ENCODE measurements around the gene ZNF579. TPM values are rescaled to one million over a fixed set of nuclear protein-coding genes. Genes with fewer than 3 reads are reported as not detected.

ZNF579 gene
- total and polyA plus RNA-seq, 10 of the 15 experiments (the other 5 are each of a cell fraction or from before 2014, with no cell fraction given) = 0.11 to 11.7 (median 1.5) TPM

DNA sequence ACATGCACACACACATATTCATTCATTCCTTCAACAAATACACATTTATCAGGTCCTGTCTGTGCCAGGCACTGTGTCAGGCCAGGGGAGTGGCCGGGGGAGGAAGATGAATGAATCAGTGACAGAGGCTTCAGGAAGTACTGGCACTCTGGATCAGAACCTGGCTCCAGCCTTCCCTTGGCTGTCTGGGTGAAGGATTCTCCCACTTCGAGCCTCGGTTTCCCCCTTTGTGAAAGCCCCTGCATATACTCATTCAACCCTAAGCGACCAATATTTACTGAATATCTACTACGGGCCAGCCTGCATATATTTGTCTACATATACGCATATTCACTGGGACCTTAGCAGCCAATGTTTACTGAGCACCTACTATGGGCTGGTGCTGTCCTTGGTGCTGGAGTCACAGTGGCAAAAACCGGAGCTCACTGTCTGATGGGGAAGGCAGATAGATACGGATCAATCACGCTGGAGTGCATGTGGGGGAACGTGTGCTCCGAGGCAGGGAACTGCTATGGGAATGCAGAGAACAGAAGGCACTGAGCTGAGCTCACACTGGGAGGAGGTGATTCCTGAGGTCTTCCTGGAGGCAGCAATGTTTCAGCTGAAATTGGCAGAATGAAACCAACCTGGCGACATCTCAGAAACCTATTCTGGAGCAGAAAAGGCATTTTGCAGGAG is 636 bp upstream of the ZNF579 start:
- Histone ChIP-seq H3K36me3 (ENCODE audit: control insufficient read depth in 2 of 2, insufficient read depth in 2 of 2, low read length in 1 of 2) (peaks cover 0 to 5% of the 10 kb centered on the region in 2 experiments; a peak in 1 of 4 replicates), H3K4me1 (ENCODE audit: control insufficient read depth, insufficient read depth, low read length) (0 out of 2 replicates have a peak, but pooled peaks cover 3% of the 10 kb centered on the region), H3K4me3 (peak overlapping the region; percentile 93), H3K27me3 (replicated peaks in 1 of 2; ENCODE audit: control insufficient read depth in 2 of 2, insufficient read depth in 2 of 2, low read length in 1 of 2) (no peaks in the 10 kb centered on the region), H3K27ac (ENCODE audit: control insufficient read depth, insufficient read depth) (peak overlapping the region; percentile 52; the same call in 1 of the 2 replicates), H3K9me3 (replicated peaks; ENCODE audit: control insufficient read depth, insufficient read depth, low read length) (no peaks in the 10 kb centered on the region), H3K4me2 (ENCODE audit: control insufficient read depth, insufficient read depth) (peak overlapping the region; percentile 56), H3K9ac (ENCODE audit: control insufficient read depth, insufficient read depth, low read length) (peak overlapping the region; percentile 66), H2AFZ (ENCODE audit: control insufficient read depth, low read depth, low read length) (peak overlapping the region; percentile 82), H4K20me1 (ENCODE audit: control insufficient read depth, insufficient read depth) (no peaks in the 10 kb centered on the region), H3K79me2 (ENCODE audit: control insufficient read depth, insufficient read depth, low read length) (peaks cover 11% of the 10 kb centered on the region)
- DNase-seq (ENCODE audit: low read depth, low spot score) = no peak
- 70% methylated on average over 12 of the region's 12 CpGs for WGBS (ENCODE audit: insufficient coverage, insufficient replicate concordance, low lambda C conversion rate, missing lambda C conversion rate)
- no TSS peak for BruUV-seq (replicated peaks)
- peak; percentile 54 for FAIRE-seq
- no peak; the same call in 1 of the 3 replicates for ATAC-seq
- CTCF ChIA-PET = interaction anchor here (1.1 to 2.3 kb wide), 3 partner anchors 25 to 73 kb away, joined by 3 to 5 read pairs (median 5); partner anchors contain the start of gene ZNF865
- POLR2A ChIA-PET = interaction anchor here (0.5 to 1.5 kb wide), 5 partner anchors 8 to 53 kb away, joined by 3 to 5 read pairs (median 4); partner anchors contain the start of gene FIZ1
- in situ Hi-C loops (cut with MboI) = no loop called here
- RAD21 ChIA-PET (ENCODE audit: unreplicated experiment) = interaction anchor here (0.8 to 1.3 kb wide), 2 partner anchors 18 to 45 kb away, joined by 3 to 4 read pairs; partner anchors contain the start of gene FIZ1
- SMC1A ChIA-PET (ENCODE audit: uncharacterized antibody, unreplicated experiment) = interaction anchor here (1.1 kb wide), 1 partner anchor 67 kb away, joined by 5 read pairs; no protein-coding TSS in a partner anchor
- intact Hi-C loops (cut with micrococcal nuclease; ENCODE audit: unreplicated experiment) = no loop called here
- TF ChIP-seq BACH1 (IDR thresholded peaks at IDR 0.05; ENCODE audit: borderline replicate concordance) (no peak), REST (IDR thresholded peaks at IDR 0.05; ENCODE audit: low read depth, low read length) (peak; percentile 92), BMI1 (IDR thresholded peaks at IDR 0.05; ENCODE audit: borderline replicate concordance) (no peak), MXI1 (IDR thresholded peaks at IDR 0.05; ENCODE audit: low read depth, low read length) (no peak), ZNF217 (IDR thresholded peaks at IDR 0.05) (peak; percentile 44; the same call in 1 of the 2 replicates), CEBPB (IDR thresholded peaks at IDR 0.05; ENCODE audit: borderline replicate concordance in 1 of 2, low read depth in 2 of 2, low read length in 2 of 2) (no peak), LARP7 (IDR thresholded peaks at IDR 0.05) (no peak), SIN3A (IDR thresholded peaks at IDR 0.05; ENCODE audit: low read depth, low read length) (0 out of 2 replicates have a peak, but pooled peaks have one; percentile 7), ZNF274 (IDR thresholded peaks at IDR 0.05; ENCODE audit: insufficient read depth, insufficient read length) (no peak), ETV6 (conservative IDR thresholded peaks at IDR 0.05 in 1 of 2, IDR thresholded peaks at IDR 0.05 in 1 of 2; ENCODE audit: borderline replicate concordance in 1 of 2, low read depth in 1 of 2) (peak in 1 of 2 experiments; percentile 4; a peak in 1 of 4 replicates), RCOR1 (conservative IDR thresholded peaks at IDR 0.05; ENCODE audit: low read depth, low read length) (no peak)
- TF ChIP-seq, protein P1, sequence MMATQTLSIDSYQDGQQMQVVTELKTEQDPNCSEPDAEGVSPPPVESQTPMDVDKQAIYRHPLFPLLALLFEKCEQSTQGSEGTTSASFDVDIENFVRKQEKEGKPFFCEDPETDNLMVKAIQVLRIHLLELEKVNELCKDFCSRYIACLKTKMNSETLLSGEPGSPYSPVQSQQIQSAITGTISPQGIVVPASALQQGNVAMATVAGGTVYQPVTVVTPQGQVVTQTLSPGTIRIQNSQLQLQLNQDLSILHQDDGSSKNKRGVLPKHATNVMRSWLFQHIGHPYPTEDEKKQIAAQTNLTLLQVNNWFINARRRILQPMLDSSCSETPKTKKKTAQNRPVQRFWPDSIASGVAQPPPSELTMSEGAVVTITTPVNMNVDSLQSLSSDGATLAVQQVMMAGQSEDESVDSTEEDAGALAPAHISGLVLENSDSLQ (IDR thresholded peaks at IDR 0.05) = 0 out of 2 replicates have a peak, but pooled peaks have one; percentile 37
- TF ChIP-seq, protein P2, sequence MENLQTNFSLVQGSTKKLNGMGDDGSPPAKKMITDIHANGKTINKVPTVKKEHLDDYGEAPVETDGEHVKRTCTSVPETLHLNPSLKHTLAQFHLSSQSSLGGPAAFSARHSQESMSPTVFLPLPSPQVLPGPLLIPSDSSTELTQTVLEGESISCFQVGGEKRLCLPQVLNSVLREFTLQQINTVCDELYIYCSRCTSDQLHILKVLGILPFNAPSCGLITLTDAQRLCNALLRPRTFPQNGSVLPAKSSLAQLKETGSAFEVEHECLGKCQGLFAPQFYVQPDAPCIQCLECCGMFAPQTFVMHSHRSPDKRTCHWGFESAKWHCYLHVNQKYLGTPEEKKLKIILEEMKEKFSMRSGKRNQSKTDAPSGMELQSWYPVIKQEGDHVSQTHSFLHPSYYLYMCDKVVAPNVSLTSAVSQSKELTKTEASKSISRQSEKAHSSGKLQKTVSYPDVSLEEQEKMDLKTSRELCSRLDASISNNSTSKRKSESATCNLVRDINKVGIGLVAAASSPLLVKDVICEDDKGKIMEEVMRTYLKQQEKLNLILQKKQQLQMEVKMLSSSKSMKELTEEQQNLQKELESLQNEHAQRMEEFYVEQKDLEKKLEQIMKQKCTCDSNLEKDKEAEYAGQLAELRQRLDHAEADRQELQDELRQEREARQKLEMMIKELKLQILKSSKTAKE (IDR thresholded peaks at IDR 0.05; ENCODE audit: low read depth, poor library complexity, severe bottlenecking) = no peak
